Fibroblast of lung (primary cell): Measurements from ENCODE around the gene PRELID2.

Experiments
- CTCF ChIP-seq, 2 donors: IDR thresholded peaks in 1 of 2; conservative IDR thresholded peaks in 1 of 2; 1 replicate in 1 of 2; 2 replicates in 1 of 2; pipeline ENCODE4 v1.5.1; 2011 to 2012; ENCODE audit warnings: low read length in 2 of 2, control low read depth in 1 of 2, inconsistent platforms in 1 of 2, low read depth in 1 of 2, mild to moderate bottlenecking in 1 of 2
- EZH2 ChIP-seq: IDR thresholded peaks from 2 replicates; pipeline ENCODE4 v1.5.1; 2012; ENCODE audit warnings: low read length, control low read depth, mild to moderate bottlenecking; ENCODE audit errors: missing control alignments

GRCh38 chr5:145762833-145763232, 72.3 kb downstream of the PRELID2 start:
- TF ChIP-seq CTCF (conservative IDR thresholded peaks at IDR 0.05 in 1 of 2, IDR thresholded peaks at IDR 0.05 in 1 of 2; ENCODE audit: low read depth in 1 of 2, low read length in 2 of 2) (no peak), EZH2 (no peak)
